22Rv1 (cell line): Measurements from ENCODE around the gene C12orf42.

Experiments
- ZFX ChIP-seq: fragments of 450-650 bp; IDR thresholded peaks from 2 replicates; pipeline ENCODE4 v1.6.1; 2017; ENCODE audit warnings: antibody characterized with exemption, borderline replicate concordance
- TF ChIP-seq, protein P1 (sequence below): fragments of 450-650 bp; IDR thresholded peaks from 2 replicates; pipeline ENCODE4 v1.5.1; 2017; ENCODE audit warnings: mild to moderate bottlenecking

- TF ChIP-seq, protein P1, sequence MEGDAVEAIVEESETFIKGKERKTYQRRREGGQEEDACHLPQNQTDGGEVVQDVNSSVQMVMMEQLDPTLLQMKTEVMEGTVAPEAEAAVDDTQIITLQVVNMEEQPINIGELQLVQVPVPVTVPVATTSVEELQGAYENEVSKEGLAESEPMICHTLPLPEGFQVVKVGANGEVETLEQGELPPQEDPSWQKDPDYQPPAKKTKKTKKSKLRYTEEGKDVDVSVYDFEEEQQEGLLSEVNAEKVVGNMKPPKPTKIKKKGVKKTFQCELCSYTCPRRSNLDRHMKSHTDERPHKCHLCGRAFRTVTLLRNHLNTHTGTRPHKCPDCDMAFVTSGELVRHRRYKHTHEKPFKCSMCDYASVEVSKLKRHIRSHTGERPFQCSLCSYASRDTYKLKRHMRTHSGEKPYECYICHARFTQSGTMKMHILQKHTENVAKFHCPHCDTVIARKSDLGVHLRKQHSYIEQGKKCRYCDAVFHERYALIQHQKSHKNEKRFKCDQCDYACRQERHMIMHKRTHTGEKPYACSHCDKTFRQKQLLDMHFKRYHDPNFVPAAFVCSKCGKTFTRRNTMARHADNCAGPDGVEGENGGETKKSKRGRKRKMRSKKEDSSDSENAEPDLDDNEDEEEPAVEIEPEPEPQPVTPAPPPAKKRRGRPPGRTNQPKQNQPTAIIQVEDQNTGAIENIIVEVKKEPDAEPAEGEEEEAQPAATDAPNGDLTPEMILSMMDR = no peak
- no peak for TF ChIP-seq ZFX
These were observed 20.7 kb downstream of the C12orf42 start for GRCh38 chr12:103475073-103475472.
